Loucy (cell line): ENCODE data around the gene SERTAD1.

Source experiments
- H2AFZ ChIP-seq: fragments of 200-600 bp; sonication (generic); 2 replicates; pipeline ENCODE4 v1.6.0; 2016; ENCODE audit warnings: antibody characterized with exemption, mild to moderate bottlenecking, low read length, moderate library complexity
- H3F3A ChIP-seq: fragments of 200-600 bp; 2 replicates; pipeline ENCODE4 v1.6.0; 2016; ENCODE audit warnings: antibody characterized with exemption, low read depth, mild to moderate bottlenecking
- H3K27me3 ChIP-seq: fragments of 200-600 bp; sonication (generic); 2 replicates; pipeline ENCODE4 v1.6.1; 2014; ENCODE audit warnings: low read length, mild to moderate bottlenecking; ENCODE audit not compliant: insufficient read depth, poor library complexity, severe bottlenecking
- H3K36me3 ChIP-seq: fragments of 200-600 bp; sonication (generic); 2 replicates; pipeline ENCODE4 v1.6.1; 2016; ENCODE audit warnings: low read length; ENCODE audit not compliant: insufficient read depth
- H3K4me1 ChIP-seq: fragments of 200-600 bp; sonication (generic); 2 replicates; pipeline ENCODE4 v1.5.1; 2014; ENCODE audit warnings: low read length, mild to moderate bottlenecking; ENCODE audit not compliant: insufficient read depth, poor library complexity, severe bottlenecking
- H3K4me2 ChIP-seq: fragments of 200-600 bp; sonication (generic); 2 replicates; pipeline ENCODE4 v1.6.0; 2014; ENCODE audit warnings: antibody characterized with exemption, low read length, low read depth, mild to moderate bottlenecking; ENCODE audit not compliant: poor library complexity, severe bottlenecking
- H3K4me3 ChIP-seq: fragments of 200-600 bp; sonication (generic); 2 replicates; pipeline ENCODE4 v1.5.1; 2014; ENCODE audit warnings: low read length, mild to moderate bottlenecking, mixed read lengths; ENCODE audit not compliant: poor library complexity, severe bottlenecking
- H3K79me2 ChIP-seq: fragments of 200-600 bp; sonication (generic); 2 replicates; pipeline ENCODE4 v1.6.1; 2014; ENCODE audit warnings: low read length; ENCODE audit not compliant: insufficient read depth
- H3K9ac ChIP-seq: fragments of 200-600 bp; sonication (generic); 2 replicates; pipeline ENCODE4 v1.6.0; 2014; ENCODE audit warnings: mild to moderate bottlenecking, low read depth, low read length, moderate library complexity; ENCODE audit not compliant: poor library complexity, severe bottlenecking
- H3K9me2 ChIP-seq: fragments of 200-600 bp; sonication (generic); replicated peaks from 2 replicates; pipeline ENCODE4 v1.6.1; 2016; ENCODE audit warnings: low read depth, low read length, mixed read lengths
- H3K9me3 ChIP-seq: fragments of 200-600 bp; sonication (generic); 2 replicates; pipeline ENCODE4 v1.6.1; 2014; ENCODE audit warnings: mild to moderate bottlenecking, antibody characterized with exemption, low read length, low read depth; ENCODE audit not compliant: insufficient read depth
- H4K20me1 ChIP-seq: fragments of 200-600 bp; sonication (generic); 2 replicates; pipeline ENCODE4 v1.6.0; 2014; ENCODE audit warnings: antibody characterized with exemption, low read length, mild to moderate bottlenecking; ENCODE audit not compliant: insufficient read depth, poor library complexity, severe bottlenecking
- CTCF ChIP-seq: fragments of 200-600 bp; sonication (generic); conservative IDR thresholded peaks from 2 replicates; pipeline ENCODE4 v1.5.1; 2014; ENCODE audit warnings: mild to moderate bottlenecking, antibody characterized with exemption, low read length
- EZH2phosphoT487 ChIP-seq: fragments of 200-600 bp; IDR thresholded peaks from 2 replicates; pipeline ENCODE4 v1.6.1; 2018; ENCODE audit warnings: antibody characterized with exemption, mild to moderate bottlenecking, moderate library complexity, borderline replicate concordance

The SERTAD1 gene

GRCh38 chr19:40471111-40471510 is 45.3 kb upstream of the SERTAD1 start:
- Histone ChIP-seq H3K4me3 (no peak overlapping the region), H3K4me1 (peaks cover 3% of the 10 kb centered on the region), H3K9ac (no peak overlapping the region), H3K4me2 (no peak overlapping the region), H3K79me2 (no peaks in the 10 kb centered on the region), H3F3A (no peaks in the 10 kb centered on the region), H3K9me3 (no peaks in the 10 kb centered on the region), H3K27me3 (no peaks in the 10 kb centered on the region), H4K20me1 (no peaks in the 10 kb centered on the region), H3K36me3 (no peaks in the 10 kb centered on the region), H2AFZ (no peak overlapping the region), H3K9me2 (no peaks in the 10 kb centered on the region)
- no peak for TF ChIP-seq EZH2phosphoT487
- TF ChIP-seq CTCF = no peak

- Histone ChIP-seq H3K4me1 (peaks cover 13% of the 10 kb centered on the region), H3K4me2 (no peak overlapping the region), H2AFZ (no peak overlapping the region; the same call in 1 of the 2 replicates), H3F3A (no peaks in the 10 kb centered on the region), H3K9ac (no peak overlapping the region), H3K4me3 (no peak overlapping the region), H3K79me2 (no peaks in the 10 kb centered on the region), H3K9me3 (no peaks in the 10 kb centered on the region), H3K36me3 (no peaks in the 10 kb centered on the region), H3K9me2 (no peaks in the 10 kb centered on the region), H4K20me1 (no peaks in the 10 kb centered on the region), H3K27me3 (no peaks in the 10 kb centered on the region)
- TF ChIP-seq CTCF (no peak), EZH2phosphoT487 (no peak)
Measured at GRCh38 chr19:40469011-40469410, 43.2 kb upstream of the SERTAD1 start.

- TF ChIP-seq CTCF (no peak), EZH2phosphoT487 (no peak)
- no peaks in the 10 kb centered on the region for H3K27me3 ChIP-seq
- H2AFZ ChIP-seq = peak within 1 kb of the TSS; percentile 62; the same call in 1 of the 2 replicates
- peaks cover 13% of the 10 kb centered on the region for H3K4me1 ChIP-seq
- H3K9ac ChIP-seq = no peak within 1 kb of the TSS
- no peaks in the 10 kb centered on the region for H3K9me3 ChIP-seq
- H3K4me3 ChIP-seq = peak within 1 kb of the TSS; percentile 66
- H3K9me2 ChIP-seq = no peaks in the 10 kb centered on the region
- H3K79me2 ChIP-seq = no peaks in the 10 kb centered on the region
- no peaks in the 10 kb centered on the region for H4K20me1 ChIP-seq
- H3K36me3 ChIP-seq = no peaks in the 10 kb centered on the region
- peak within 1 kb of the TSS; percentile 70 for H3K4me2 ChIP-seq
- H3F3A ChIP-seq = no peaks in the 10 kb centered on the region
Measured at GRCh38 chr19:40466985-40467734, 41.4 kb upstream of the SERTAD1 start, which contains the start of gene SPTBN4. Gene SPTBN4 (plus strand): TSS chr19:40467001. CDS start chr19:40472622, 5,621 bp downstream.
